EH (cell line): ENCODE results near the gene CACNA1G.

Experiments
- DNase-seq: peaks from one replicate; pipeline ENCODE4 v3.0.0-alpha.2; 2015; ENCODE audit warnings: low read depth

The CACNA1G gene

GRCh38 chr17:50613007-50613992 is 52.8 kb downstream of the CACNA1G start:
- DNase-seq = no peak

DNA sequence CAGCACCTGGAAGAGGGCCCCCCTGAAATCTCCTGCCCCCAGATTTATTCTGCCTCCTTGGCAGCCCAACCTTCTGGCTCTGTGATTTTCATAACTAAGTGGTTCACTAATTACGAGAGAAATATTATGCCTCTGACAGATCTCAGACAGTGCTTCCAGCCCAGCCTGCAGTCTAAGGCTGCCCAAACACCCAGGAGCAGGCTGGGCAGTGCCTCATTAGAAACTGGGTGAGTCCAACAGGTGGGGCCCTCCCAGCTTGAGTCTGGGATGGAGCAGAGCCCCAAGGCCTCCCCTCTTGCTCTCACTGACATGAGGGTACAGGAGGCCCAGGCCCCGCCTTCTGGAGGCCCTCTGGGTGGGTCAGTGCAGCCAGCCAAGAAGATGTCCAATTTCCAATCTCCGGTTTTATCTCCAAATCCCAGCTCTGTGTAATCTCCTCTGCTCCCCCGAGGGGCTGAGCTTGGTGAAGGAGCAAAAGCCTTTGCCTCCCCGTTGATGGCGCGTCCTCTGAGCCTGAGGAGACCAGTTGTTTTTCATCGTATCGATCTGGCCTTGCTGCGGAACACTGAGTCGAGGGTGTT is 54.0 kb downstream of the CACNA1G start:
- DNase-seq = no peak

DNA sequence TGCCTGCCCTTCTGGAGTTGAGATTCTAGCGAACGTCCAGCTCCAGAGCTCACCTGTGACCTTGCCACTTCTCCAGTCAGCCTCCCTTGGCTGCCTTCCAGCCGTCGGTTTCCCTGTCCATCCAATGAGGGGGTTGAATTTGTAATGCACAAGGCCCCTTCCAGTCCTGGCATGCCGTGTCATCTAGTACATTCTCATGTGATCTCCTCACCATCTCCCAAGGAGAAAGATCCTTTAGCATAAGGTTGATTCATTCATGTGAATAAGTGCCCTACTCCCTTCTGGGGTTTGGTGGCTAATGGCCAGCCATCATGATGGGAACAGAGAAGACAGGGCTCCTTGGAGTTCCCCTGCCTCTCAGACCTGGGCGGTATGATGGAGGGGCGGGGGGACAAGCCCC is 55.3 kb downstream of the CACNA1G start:
- DNase-seq = peak; percentile 27

GRCh38 chr17:50618300-50618699 is 57.8 kb downstream of the CACNA1G start:
- DNase-seq = peak; percentile 66

GRCh38 chr17:50618941-50619340 is 58.4 kb downstream of the CACNA1G start:
- DNase-seq = no peak

- no peak for DNase-seq
Measured at GRCh38 chr17:50619489-50619888, 59.0 kb downstream of the CACNA1G start.

- no peak for DNase-seq
Measured at GRCh38 chr17:50620237-50620636, 59.7 kb downstream of the CACNA1G start.

DNA sequence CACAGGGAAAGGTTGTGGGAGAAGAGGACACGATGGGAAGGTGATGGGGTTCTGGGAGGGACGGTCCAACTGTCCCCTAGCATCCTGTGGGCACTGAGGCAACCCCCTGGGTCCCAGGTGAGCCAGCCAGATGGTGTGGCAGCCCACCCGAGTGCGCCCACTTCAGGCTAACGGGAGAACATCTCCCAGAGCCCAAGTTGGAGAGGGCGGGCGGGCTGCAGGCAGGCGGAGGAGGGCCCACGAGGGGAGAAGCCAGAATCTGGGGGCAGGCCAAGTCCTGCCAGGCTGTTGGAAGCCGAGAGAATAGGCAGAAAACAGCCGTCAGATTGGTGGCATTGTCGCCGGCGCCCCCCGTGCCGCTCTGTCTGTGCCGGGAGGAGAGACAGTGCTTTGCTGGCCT is 60.3 kb downstream of the CACNA1G start:
- DNase-seq = no peak

DNA sequence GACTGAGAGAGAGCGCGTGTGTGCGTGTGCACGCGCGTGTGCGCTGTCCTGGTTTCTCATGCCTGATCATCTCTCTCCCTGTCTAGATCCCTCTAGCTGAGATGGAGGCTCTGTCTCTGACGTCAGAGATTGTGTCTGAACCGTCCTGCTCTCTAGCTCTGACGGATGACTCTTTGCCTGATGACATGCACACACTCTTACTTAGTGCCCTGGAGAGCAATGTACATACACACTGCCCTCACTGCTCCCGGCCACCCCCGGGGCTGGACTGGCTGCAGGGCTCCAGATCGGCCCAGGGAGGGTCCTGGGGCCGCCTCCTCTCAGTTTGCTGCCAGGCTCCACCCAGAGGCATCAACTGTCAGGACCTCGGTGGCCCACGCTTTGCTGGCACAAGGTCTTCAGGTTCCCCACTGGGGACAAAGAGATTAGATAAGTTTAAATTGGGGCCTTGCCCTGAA is 61.1 kb downstream of the CACNA1G start:
- DNase-seq = no peak

- DNase-seq = no peak
Measured at GRCh38 chr17:50624321-50624934, 63.9 kb downstream of the CACNA1G start.

- DNase-seq = no peak
Measured at GRCh38 chr17:50625032-50625871, 64.7 kb downstream of the CACNA1G start.

DNA sequence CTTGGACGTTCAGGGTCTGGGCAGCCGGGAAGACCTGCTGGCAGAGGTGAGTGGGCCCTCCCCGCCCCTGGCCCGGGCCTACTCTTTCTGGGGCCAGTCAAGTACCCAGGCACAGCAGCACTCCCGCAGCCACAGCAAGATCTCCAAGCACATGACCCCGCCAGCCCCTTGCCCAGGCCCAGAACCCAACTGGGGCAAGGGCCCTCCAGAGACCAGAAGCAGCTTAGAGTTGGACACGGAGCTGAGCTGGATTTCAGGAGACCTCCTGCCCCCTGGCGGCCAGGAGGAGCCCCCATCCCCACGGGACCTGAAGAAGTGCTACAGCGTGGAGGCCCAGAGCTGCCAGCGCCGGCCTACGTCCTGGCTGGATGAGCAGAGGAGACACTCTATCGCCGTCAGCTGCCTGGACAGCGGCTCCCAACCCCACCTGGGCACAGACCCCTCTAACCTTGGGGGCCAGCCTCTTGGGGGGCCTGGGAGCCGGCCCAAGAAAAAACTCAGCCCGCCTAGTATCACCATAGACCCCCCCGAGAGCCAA is 65.6 kb downstream of the CACNA1G start:
- peak; percentile 76 for DNase-seq

GRCh38 chr17:50627036-50627781 is 66.7 kb downstream of the CACNA1G start:
- DNase-seq = no peak

DNA sequence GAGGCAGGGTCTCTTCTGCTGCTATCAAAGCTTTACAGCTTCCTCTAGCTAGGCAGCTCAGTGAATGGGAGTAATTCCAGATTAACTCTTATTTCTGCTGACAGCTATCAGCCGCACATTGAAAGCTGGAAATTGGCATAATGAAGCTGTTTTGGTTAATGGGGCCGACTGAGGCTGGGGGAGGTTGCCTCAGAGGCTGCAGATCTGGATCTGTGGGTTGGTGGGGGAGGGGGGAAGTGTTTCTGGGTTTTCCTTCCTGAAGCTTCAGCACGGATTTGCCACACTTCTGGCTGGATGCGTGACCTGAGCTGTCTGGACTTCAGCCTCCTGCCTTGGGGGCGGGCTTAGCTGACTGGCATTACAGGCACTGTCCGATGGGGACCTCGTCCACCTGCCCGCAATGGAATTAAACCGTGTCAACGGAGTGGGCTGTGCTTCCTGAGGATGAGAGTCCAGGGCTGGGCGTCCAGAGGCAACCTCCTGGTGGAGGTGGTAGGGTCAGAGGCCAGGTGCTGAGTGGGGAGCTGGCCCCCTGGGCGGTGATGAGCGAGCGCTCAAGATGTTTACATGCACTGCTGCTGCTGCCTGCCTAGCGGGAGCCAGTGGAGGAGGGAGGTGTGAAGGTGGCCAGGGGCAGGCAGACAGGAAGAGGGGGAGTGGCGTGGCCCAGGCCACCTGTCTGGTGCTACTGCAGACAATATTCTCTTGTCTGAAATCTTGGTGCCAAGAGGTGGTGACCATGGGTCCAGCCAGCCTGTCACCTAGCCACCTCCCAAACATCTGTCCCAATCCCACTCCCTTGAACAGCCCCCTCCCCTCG is 67.5 kb downstream of the CACNA1G start:
- no peak for DNase-seq

DNA sequence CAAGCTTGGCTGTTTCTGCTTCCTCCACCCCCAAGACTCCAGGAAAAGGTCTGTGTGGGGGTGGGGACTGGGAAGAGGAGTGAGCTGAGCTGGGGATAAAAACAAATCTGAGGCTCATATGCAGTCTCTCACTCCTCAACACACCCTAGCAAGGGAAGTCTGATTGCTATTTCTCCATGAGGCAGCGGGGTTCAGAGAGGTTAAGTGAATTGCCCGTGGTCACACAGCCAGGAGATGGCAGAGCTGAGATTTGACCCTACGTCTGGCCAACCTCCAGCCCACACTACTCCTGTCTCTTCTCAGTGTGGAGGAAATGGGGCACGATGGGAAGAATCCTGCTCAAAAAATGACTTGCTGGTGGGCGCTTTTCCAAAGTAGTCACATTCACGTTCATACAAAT is 69.4 kb downstream of the CACNA1G start:
- DNase-seq = peak; percentile 19

DNA sequence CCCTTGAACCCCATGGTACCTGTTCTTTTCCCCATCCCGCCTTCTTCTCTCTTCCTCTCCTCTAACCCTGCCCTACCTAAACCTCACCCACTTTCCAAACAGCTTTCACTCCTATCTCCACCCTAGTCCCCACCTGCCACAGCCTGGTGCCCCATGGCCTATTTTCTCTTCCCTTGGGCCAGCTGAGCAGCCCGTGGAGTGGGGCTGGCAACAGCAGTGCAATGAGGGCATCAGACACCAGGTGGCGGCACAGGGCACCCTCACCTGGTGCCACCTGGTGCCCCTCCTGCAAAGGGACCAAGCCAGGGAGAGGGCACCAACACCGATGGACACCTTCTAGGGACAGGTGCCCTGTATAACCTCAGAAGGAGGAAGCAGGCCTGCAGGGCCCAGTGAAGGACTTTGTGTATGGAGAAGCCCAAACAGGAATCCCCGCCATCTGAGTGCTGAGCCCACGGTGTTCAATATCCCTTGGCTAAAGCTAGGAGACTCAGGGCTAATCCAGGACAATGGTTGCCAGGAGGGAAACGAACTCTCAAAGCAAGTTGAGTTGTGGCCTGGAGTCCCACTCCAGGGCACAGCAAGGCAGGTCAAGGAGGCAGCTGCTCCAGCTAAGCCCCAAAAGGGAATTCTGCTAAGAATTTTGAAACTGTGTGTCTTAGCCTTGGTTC is 70.1 kb downstream of the CACNA1G start:
- peak; percentile 35 for DNase-seq

DNA sequence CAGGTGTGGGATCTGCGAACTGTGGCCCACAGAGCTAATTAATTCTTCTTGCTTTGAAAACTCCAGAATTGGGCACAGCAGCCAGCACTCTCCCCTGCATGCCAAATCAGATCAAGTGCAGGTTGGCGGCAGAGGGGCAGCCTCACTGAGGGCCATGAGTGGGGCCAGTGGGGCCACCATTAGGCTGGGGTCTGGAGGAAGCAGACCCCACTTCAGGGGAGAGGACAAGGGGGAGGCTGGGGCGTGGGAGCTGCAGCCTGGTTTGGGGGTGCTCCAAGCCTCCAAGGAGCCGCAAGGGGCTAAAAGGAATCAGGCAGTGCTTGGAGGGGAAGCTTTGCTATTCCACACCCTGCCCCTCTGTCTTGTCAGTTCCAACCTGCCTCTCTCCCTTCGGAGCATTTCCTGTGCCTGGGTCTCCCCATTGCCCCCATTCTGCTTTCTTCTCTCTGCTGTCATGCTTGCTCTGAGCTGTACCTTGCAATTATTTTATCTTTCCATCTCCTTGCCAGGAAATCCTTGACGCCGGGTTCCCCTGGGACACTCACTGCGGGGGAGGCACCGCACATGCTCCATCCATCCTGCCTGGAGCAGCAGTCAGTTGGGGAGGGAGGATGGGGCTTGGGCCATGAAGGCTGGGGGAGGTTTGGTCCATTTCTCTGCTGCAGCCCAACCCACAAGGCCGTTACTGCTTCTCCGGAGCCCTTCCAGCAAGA is 70.8 kb downstream of the CACNA1G start:
- DNase-seq = peak; percentile 14

- DNase-seq = no peak
Measured at GRCh38 chr17:50631908-50632571, 71.5 kb downstream of the CACNA1G start.
